Peyer's patch (tissue), 4 donors: Measurements from ENCODE around the gene HSPB7.

Source experiments
- POLR2A ChIP-seq, 2 donors: fragments of 450-650 bp; IDR thresholded peaks; one replicate each; pipeline ENCODE4 v1.5.1; 2017; ENCODE audit warnings: antibody characterized with exemption in 2 of 2, mild to moderate bottlenecking in 2 of 2, moderate library complexity in 2 of 2
- TF ChIP-seq, protein P1 (sequence below), 6 experiments: fragments of 450-650 bp in 4 of 6; fragments of 200-600 bp in 2 of 6; sonication (generic) in 1 of 6; IDR thresholded peaks; one replicate each; pipeline ENCODE4 v1.5.1; 2017 to 2019; ENCODE audit warnings: antibody characterized with exemption in 6 of 6, mild to moderate bottlenecking in 3 of 6, moderate library complexity in 1 of 6

DNA sequence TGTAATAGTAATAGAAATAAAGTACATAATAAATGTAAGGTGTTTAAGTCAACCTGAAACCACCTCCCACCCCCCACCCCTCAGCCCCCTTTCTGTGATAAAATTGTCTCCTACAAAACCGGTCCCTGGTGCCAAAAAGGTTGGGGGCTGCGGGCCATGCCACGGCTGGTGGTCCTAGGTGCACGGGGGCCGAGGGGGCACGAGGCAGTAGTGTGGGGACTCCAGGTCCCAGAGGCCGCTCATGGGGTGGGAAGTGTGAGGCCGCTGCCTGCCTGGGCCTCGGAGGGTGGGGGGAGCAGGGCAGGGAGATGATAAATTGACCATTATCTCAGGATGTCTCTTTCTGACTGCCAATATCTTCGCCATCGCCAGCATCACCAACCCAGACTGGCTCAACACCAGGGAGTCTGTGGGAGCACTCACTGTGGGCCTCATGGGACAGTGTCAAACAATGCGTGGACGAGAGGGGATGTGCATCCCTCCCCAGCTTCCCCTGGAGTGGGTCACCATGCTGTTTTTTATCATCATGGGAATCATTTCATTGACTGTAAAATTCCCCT is 48.4 kb downstream of the HSPB7 start:
- TF ChIP-seq, protein P1, sequence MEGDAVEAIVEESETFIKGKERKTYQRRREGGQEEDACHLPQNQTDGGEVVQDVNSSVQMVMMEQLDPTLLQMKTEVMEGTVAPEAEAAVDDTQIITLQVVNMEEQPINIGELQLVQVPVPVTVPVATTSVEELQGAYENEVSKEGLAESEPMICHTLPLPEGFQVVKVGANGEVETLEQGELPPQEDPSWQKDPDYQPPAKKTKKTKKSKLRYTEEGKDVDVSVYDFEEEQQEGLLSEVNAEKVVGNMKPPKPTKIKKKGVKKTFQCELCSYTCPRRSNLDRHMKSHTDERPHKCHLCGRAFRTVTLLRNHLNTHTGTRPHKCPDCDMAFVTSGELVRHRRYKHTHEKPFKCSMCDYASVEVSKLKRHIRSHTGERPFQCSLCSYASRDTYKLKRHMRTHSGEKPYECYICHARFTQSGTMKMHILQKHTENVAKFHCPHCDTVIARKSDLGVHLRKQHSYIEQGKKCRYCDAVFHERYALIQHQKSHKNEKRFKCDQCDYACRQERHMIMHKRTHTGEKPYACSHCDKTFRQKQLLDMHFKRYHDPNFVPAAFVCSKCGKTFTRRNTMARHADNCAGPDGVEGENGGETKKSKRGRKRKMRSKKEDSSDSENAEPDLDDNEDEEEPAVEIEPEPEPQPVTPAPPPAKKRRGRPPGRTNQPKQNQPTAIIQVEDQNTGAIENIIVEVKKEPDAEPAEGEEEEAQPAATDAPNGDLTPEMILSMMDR (IDR thresholded peaks at IDR 0.05) = no peak
- no peak for TF ChIP-seq POLR2A (IDR thresholded peaks at IDR 0.05)
